Measurements from ENCODE around the gene GZMB. TPM values are rescaled to one million over a fixed set of nuclear protein-coding genes. Genes with fewer than 3 reads are reported as not detected.
"Not testable (repeated sequence)": the region's sequence is repeated elsewhere in the genome, so short reads cannot be mapped to it uniquely, and the experiment has no call there.

GZMB gene
- total RNA-seq, 2 donors from 2014 or later, result 1,692 to 2,337 TPM

GRCh38 chr14:24606297-24606696 lies 27.7 kb downstream of the GZMB start:
- no peak for ATAC-seq
- DNase-seq (ENCODE audit: low spot score in 2 of 2), result no peak
- Mint-ChIP-seq H3K27ac (peak overlapping the region in 1 of 2 donors; percentile 54), H3K36me3 (peaks cover 0 to 6% of the 10 kb centered on the region in 2 donors), H3K9me3 (no peaks in the 10 kb centered on the region)

- peaks cover 0 to 6% of the 10 kb centered on the region in 2 donors for H3K36me3 Mint-ChIP-seq
- DNase-seq (ENCODE audit: low spot score in 2 of 2), result peak; percentile 70 to 75
- ATAC-seq, result peak; percentile 85 to 86
- H3K27ac Mint-ChIP-seq, result peak overlapping the region; percentile 8 to 54
- H3K9me3 Mint-ChIP-seq, result no peaks in the 10 kb centered on the region
Observed at GRCh38 chr14:24605435-24606190, 28.4 kb downstream of the GZMB start.

- DNase-seq (ENCODE audit: low spot score in 2 of 2) (no peak), ATAC-seq (no peak)
- Mint-ChIP-seq H3K36me3 (peaks cover 23 to 30% of the 10 kb centered on the region in 2 donors), H3K27ac (no peak overlapping the region), H3K9me3 (peaks cover 17 to 33% of the 10 kb centered on the region in 2 donors)
Observed at GRCh38 chr14:24597403-24597802, 36.6 kb downstream of the GZMB start.

GRCh38 chr14:24595073-24595808 lies 38.7 kb downstream of the GZMB start:
- H3K36me3 Mint-ChIP-seq, result peaks cover 30% of the 10 kb centered on the region in 2 donors
- peaks cover 17 to 44% of the 10 kb centered on the region in 2 donors for H3K9me3 Mint-ChIP-seq
- ATAC-seq, result no peak
- no peak for DNase-seq (ENCODE audit: low spot score in 2 of 2)
- H3K27ac Mint-ChIP-seq, result peak overlapping the region in 1 of 2 donors; percentile 31

DNA sequence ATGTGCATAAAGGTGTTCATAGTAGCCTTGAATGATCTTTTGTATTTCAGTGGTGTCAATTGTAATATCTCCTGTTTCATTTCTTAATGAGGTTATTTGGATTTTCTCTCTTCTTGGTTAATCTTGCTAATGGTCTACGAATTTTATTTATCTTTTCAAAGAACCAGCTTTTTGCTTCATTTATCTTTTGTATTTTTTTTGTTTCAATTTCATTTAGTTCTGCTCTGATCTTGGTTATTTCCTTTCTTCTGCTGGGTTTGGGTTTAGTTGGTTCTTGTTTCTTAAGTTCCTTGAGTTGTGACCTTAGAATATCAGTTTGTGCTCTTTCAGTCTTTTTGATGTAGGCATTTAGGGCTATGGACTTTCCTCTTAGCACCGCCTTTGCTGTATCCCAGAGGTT lies 43.0 kb downstream of the GZMB start:
- peaks cover 13 to 40% of the 10 kb centered on the region in 2 donors for H3K9me3 Mint-ChIP-seq
- H3K36me3 Mint-ChIP-seq, result peaks cover 13 to 19% of the 10 kb centered on the region in 2 donors
- not testable (repeated sequence) for H3K27ac Mint-ChIP-seq; ATAC-seq; DNase-seq (ENCODE audit: low spot score in 2 of 2)

DNA sequence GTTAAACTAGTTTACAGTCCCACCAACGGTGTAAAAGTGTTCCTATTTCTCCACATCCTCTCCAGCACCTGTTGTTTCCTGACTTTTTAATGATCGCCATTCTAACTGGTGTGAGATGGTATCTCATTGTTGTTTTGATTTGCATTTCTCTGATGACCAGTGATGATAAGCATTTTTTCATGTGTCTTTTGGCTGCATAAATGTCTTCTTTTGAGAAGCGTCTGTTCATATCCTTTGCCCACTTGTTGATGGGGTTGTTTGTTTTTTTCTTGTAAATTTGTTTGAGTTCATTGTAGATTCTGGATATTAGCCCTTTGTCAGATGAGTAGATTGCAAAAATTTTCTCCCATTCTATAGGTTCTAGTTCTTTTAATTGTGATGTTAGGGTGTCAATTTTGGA lies 49.6 kb downstream of the GZMB start:
- not testable (repeated sequence) for DNase-seq (ENCODE audit: low spot score in 2 of 2); H3K27ac Mint-ChIP-seq; ATAC-seq
- Mint-ChIP-seq H3K36me3 (peaks cover 0 to 15% of the 10 kb centered on the region in 2 donors), H3K9me3 (peaks cover 17 to 18% of the 10 kb centered on the region in 2 donors)

Other genes with a start within 250 kb of the GZMB start
- under 1 TPM; 0.02 to 0.14 TPM for gene NYNRIN, start 235.2 kb downstream of the GZMB start, total RNA-seq
- 10 to 100 TPM in 1 of 2 donors, 1 to 10 TPM in 1; 6.5 to 20.1 TPM for gene CBLN3, start 204.5 kb downstream of the GZMB start, total RNA-seq
- 10 to 100 TPM; 70.1 to 70.6 TPM for gene KHNYN, start 204.2 kb downstream of the GZMB start, total RNA-seq
- gene SDR39U1, start 191.4 kb downstream of the GZMB start, total RNA-seq, result 10 to 100 TPM; 50.6 to 72.3 TPM
- not detected for gene CMA1, start 125.9 kb downstream of the GZMB start, total RNA-seq
- under 1 TPM in 1 of 2 donors, not detected in 1; 0.27 TPM for gene CTSG, start 57.9 kb downstream of the GZMB start, total RNA-seq
- 10 to 100 TPM; 17.0 to 47.6 TPM for gene GZMH, start 24.5 kb downstream of the GZMB start, total RNA-seq